ENCODE data around the gene ANO7.

The ANO7 gene

GRCh38 chr2:241249654-241250053, 61.2 kb downstream of the ANO7 start:
- DNase-seq (ENCODE audit: low read depth in 2 of 2): no peak

GRCh38 chr2:241252778-241253475, 64.5 kb downstream of the ANO7 start:
- no peak for DNase-seq (ENCODE audit: low read depth in 2 of 2)

- DNase-seq (ENCODE audit: low read depth in 2 of 2): no peak
Observed at GRCh38 chr2:241254904-241255351, 66.5 kb downstream of the ANO7 start.

GRCh38 chr2:241255542-241256167, 67.2 kb downstream of the ANO7 start:
- no peak for DNase-seq (ENCODE audit: low read depth in 2 of 2)

- no peak for DNase-seq (ENCODE audit: low read depth in 2 of 2)
Observed at GRCh38 chr2:241256168-241256545, 67.7 kb downstream of the ANO7 start.

- DNase-seq (ENCODE audit: low read depth in 2 of 2): no peak
Observed at GRCh38 chr2:241257419-241258032, 69.0 kb downstream of the ANO7 start.

- DNase-seq (ENCODE audit: low read depth in 2 of 2): no peak
Observed at GRCh38 chr2:241258505-241259280, 70.2 kb downstream of the ANO7 start.

- no peak for DNase-seq (ENCODE audit: low read depth in 2 of 2)
Observed at GRCh38 chr2:241260911-241261310, 72.4 kb downstream of the ANO7 start.

- DNase-seq (ENCODE audit: low read depth in 2 of 2): no peak
Observed at GRCh38 chr2:241261628-241262027, 73.2 kb downstream of the ANO7 start.

- no peak for DNase-seq (ENCODE audit: low read depth in 2 of 2)
Observed at GRCh38 chr2:241263061-241263460, 74.6 kb downstream of the ANO7 start.

- DNase-seq (ENCODE audit: low read depth in 2 of 2): no peak
Observed at GRCh38 chr2:241265506-241265905, 77.0 kb downstream of the ANO7 start.

- no peak for DNase-seq (ENCODE audit: low read depth in 2 of 2)
Observed at GRCh38 chr2:241267249-241268067, 79.0 kb downstream of the ANO7 start.

GRCh38 chr2:241268306-241268705, 79.8 kb downstream of the ANO7 start:
- no peak for DNase-seq (ENCODE audit: low read depth in 2 of 2)

GRCh38 chr2:241268716-241269445, 80.4 kb downstream of the ANO7 start:
- DNase-seq (ENCODE audit: low read depth in 2 of 2): no peak

- DNase-seq (ENCODE audit: low read depth in 2 of 2): no peak
Observed at GRCh38 chr2:241269707-241270520, 81.4 kb downstream of the ANO7 start.

GRCh38 chr2:241270531-241270930, 82.1 kb downstream of the ANO7 start:
- no peak for DNase-seq (ENCODE audit: low read depth in 2 of 2)

- DNase-seq (ENCODE audit: low read depth in 2 of 2): peak; percentile 16 to 19
Observed at GRCh38 chr2:241271706-241272302, 83.3 kb downstream of the ANO7 start.

- DNase-seq (ENCODE audit: low read depth in 2 of 2): peak in 1 of 2 donors; percentile 18
Observed at GRCh38 chr2:241272303-241273209, 84.1 kb downstream of the ANO7 start.

Measured in stimulated activated CD4-positive, alpha-beta T cell treated with anti-CD3 and anti-CD28 coated beads, Interleukin-1b, Interleukin-23, amount 100 ng/mL, for 1 hour (primary cell).